BE2C (cell line): Measurements from ENCODE around the gene IL4R.

ENCODE experiments used
- DNase-seq: peaks from one replicate; pipeline ENCODE4 v3.0.0-alpha.2; 2020
- H3K27me3 ChIP-seq: fragments of 250-450 bp; sonication (Bioruptor Pico); 2 replicates; pipeline ENCODE4 v1.5.1; 2020; ENCODE audit warnings: mild to moderate bottlenecking
- H3K36me3 ChIP-seq: fragments of 250-450 bp; sonication (Bioruptor Pico); 2 replicates; pipeline ENCODE4 v1.5.1; 2020; ENCODE audit warnings: mild to moderate bottlenecking
- H3K4me1 ChIP-seq: fragments of 250-450 bp; sonication (Bioruptor Pico); 2 replicates; pipeline ENCODE4 v1.5.1; 2020
- H3K4me3 ChIP-seq: 2 replicates; pipeline ENCODE4 v1.5.1; 2011; ENCODE audit warnings: low read depth, low read length
- H3K9me3 ChIP-seq: fragments of 250-450 bp; sonication (Bioruptor Pico); 2 replicates; pipeline ENCODE4 v1.5.1; 2020
- CTCF ChIP-seq: IDR thresholded peaks from 2 replicates; pipeline ENCODE4 v1.5.1; 2012; ENCODE audit warnings: mild to moderate bottlenecking, low read depth, low read length

The IL4R gene

DNA sequence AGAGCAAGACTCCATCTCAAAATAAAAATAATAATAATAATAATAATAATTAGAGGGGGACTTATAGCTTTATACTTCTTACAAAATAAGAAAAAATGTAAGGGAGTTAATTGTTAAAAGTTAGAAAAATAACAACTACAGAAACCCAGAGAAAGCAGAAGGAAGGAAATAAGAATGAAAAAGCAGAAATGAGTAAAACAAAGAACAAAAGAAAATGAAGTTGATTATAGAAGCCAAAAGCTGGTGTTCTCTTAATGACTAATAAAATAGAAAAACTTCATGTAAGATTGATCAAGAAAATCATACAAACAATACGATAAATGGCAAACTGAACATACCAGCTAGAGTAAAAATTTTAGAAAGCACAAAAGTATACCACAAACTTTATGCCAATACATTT, 38.4 kb upstream of the IL4R start:
- H3K27me3 ChIP-seq = no peaks in the 10 kb centered on the region
- H3K4me3 ChIP-seq = no peak overlapping the region
- DNase-seq = no peak
- H3K36me3 ChIP-seq = no peaks in the 10 kb centered on the region
- H3K9me3 ChIP-seq = no peaks in the 10 kb centered on the region
- no peaks in the 10 kb centered on the region for H3K4me1 ChIP-seq
- no peak for TF ChIP-seq CTCF

GRCh38 chr16:27281243-27281642, 32.5 kb upstream of the IL4R start:
- no peaks in the 10 kb centered on the region for H3K9me3 ChIP-seq

GRCh38 chr16:27284865-27285675, 28.7 kb upstream of the IL4R start:
- H3K27me3 ChIP-seq = no peaks in the 10 kb centered on the region
- no peaks in the 10 kb centered on the region for H3K4me1 ChIP-seq
- DNase-seq = no peak
- no peaks in the 10 kb centered on the region for H3K36me3 ChIP-seq
- H3K9me3 ChIP-seq = no peaks in the 10 kb centered on the region
- no peak overlapping the region for H3K4me3 ChIP-seq
- TF ChIP-seq CTCF = no peak

More at GRCh38 chr16:27281243-27281642, 32.5 kb upstream of the IL4R start:
- Histone ChIP-seq H3K27me3 (no peaks in the 10 kb centered on the region), H3K4me1 (no peaks in the 10 kb centered on the region), H3K4me3 (no peak overlapping the region), H3K36me3 (no peaks in the 10 kb centered on the region)
- DNase-seq = no peak
- TF ChIP-seq CTCF = no peak

DNA sequence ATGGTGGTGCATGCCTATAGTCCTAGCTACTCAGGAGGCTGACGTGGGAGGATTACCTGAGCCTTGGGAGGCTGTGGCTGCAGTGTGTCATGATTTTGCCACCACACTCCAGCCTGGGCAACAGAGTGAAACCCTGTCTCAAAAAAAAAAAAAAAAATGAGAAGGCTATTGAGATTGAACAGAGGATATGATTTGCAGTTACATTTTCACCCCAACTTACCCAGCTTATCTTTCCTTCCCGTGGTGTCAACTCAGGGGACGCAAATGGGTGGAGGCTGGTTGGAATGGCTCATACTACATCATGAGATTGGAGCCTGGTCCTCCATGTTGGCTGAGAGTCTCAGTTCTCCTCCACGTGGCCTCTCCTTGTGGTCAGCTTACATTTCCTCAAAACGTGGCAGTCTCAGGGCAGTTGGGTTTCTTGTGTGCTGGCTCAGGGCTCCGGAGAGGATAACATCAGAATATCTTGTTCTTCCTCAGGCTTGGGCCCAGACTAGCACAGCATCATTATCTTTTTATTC, 28.0 kb upstream of the IL4R start:
- no peaks in the 10 kb centered on the region for H3K9me3 ChIP-seq
- DNase-seq = no peak
- H3K4me1 ChIP-seq = no peaks in the 10 kb centered on the region
- H3K36me3 ChIP-seq = no peaks in the 10 kb centered on the region
- H3K27me3 ChIP-seq = no peaks in the 10 kb centered on the region
- TF ChIP-seq CTCF = no peak
- H3K4me3 ChIP-seq = no peak overlapping the region

DNA sequence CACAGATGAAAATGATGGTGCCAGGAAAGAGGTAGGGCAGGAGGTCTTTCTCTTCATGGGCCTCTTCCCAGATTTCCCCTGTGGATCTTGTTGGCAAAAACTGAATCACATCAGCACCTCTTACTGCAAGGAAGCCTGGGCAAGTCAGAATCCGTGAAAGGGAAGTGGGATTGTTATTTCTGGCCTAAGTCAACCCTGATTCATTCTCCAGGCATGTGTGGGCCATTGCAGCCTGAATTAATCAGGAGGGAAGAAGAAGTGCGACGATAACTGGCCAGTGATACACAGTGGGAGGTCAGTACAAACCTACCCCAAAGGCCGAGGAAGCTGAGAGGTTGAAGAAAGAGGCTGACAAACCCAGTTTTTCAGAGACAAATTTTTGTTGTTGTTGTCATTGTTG, 27.3 kb upstream of the IL4R start:
- Histone ChIP-seq H3K4me1 (no peaks in the 10 kb centered on the region), H3K27me3 (no peaks in the 10 kb centered on the region), H3K36me3 (no peaks in the 10 kb centered on the region), H3K9me3 (no peaks in the 10 kb centered on the region), H3K4me3 (no peak overlapping the region)
- DNase-seq = no peak
- no peak for TF ChIP-seq CTCF
